ENCODE results near the gene RASA4.
"Not testable (repeated sequence)": the region's sequence is repeated elsewhere in the genome, so short reads cannot be mapped to it uniquely, and the experiment has no call there.

RASA4 gene

DNA sequence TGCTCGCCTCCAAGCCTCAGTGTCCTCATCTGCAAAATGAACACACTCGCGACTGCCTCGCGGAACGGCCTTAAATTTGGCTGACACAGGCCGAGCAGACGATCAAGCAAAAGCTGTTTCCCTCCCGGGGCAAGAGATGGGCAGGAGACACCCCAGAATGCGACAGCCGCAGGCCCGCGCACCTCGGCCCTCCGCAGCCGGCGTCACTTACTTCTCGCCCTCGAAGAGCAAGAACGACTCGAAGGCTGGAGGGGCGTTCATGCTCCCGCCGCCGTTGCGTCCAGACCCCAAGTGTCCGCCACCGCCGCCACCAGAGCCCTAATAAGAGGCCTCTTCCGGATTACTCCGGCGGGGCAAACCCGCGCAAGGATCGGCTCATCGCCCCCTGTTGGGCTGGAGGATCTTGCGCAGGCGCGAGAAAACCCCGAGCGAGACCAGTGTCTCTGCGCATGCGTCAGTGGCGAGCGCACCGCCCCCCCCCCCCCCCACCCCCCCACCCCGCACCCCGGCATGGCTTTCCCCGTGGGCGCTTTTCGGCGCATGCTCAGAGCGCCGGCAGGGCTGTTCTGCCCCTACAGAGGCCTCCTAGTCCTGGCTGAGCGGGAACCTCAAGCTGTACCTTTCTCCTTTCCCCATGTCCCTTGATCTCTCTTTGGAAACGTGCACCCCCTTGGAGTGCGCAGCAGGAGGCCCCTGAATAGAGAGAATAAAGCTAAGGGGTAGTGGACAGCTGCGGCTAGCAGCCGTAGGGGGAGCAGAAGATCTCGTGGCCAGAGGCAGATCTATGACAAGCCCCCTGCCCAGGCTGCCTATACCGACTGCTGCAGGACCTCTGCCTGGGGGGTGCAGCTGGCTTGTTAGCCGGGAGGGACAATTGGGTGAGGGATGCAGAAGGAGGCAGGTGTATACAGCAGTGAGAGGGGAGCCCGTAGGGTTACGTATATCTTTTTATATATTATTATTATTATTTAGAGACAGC lies 44.0 kb downstream of the RASA4 start, which contains the start of gene POLR2J3:
POLR2J3 (minus strand) TSS at position 323 of the 979 bp plus-strand sequence; CDS start at position 261, 62 bp downstream.
- H3K27me3 ChIP-seq (ENCODE audit: insufficient read depth, insufficient read length); H3K4me1 ChIP-seq (ENCODE audit: insufficient read depth, insufficient read length); H3K36me3 ChIP-seq (ENCODE audit: insufficient read depth, insufficient read length, low read length); H3K9me3 ChIP-seq (ENCODE audit: insufficient read depth, low read length): not testable (repeated sequence)
- peak within 1 kb of the TSS; percentile 62 for H3K4me3 ChIP-seq (ENCODE audit: insufficient read length, low read depth)
- DNase-seq (ENCODE audit: low read depth, low spot score): peak; percentile 81
- H3K9ac ChIP-seq (ENCODE audit: insufficient read length, low read depth): peak within 1 kb of the TSS; percentile 72

GRCh38 chr7:102568620-102569019 lies 47.9 kb downstream of the RASA4 start:
- H3K27me3 ChIP-seq (ENCODE audit: insufficient read depth, insufficient read length); H3K9me3 ChIP-seq (ENCODE audit: insufficient read depth, low read length); H3K4me3 ChIP-seq (ENCODE audit: insufficient read length, low read depth); DNase-seq (ENCODE audit: low read depth, low spot score); H3K36me3 ChIP-seq (ENCODE audit: insufficient read depth, insufficient read length, low read length); H3K4me1 ChIP-seq (ENCODE audit: insufficient read depth, insufficient read length); H3K9ac ChIP-seq (ENCODE audit: insufficient read length, low read depth): not testable (repeated sequence)

GRCh38 chr7:102550808-102551422 lies 65.6 kb downstream of the RASA4 start, which contains the start of gene SPDYE2:
TSS of gene SPDYE2 (plus strand) at chr7:102551226. CDS start at chr7:102553256, 2,030 bp downstream.
- H3K4me3 ChIP-seq (ENCODE audit: insufficient read length, low read depth); H3K27me3 ChIP-seq (ENCODE audit: insufficient read depth, insufficient read length); H3K36me3 ChIP-seq (ENCODE audit: insufficient read depth, insufficient read length, low read length); DNase-seq (ENCODE audit: low read depth, low spot score); H3K9me3 ChIP-seq (ENCODE audit: insufficient read depth, low read length); H3K9ac ChIP-seq (ENCODE audit: insufficient read length, low read depth); H3K4me1 ChIP-seq (ENCODE audit: insufficient read depth, insufficient read length): not testable (repeated sequence)

- H3K27me3 ChIP-seq (ENCODE audit: insufficient read depth, insufficient read length); H3K4me1 ChIP-seq (ENCODE audit: insufficient read depth, insufficient read length); H3K9ac ChIP-seq (ENCODE audit: insufficient read length, low read depth): not testable (repeated sequence)
Observed at GRCh38 chr7:102546353-102546752, 70.2 kb downstream of the RASA4 start.

DNA sequence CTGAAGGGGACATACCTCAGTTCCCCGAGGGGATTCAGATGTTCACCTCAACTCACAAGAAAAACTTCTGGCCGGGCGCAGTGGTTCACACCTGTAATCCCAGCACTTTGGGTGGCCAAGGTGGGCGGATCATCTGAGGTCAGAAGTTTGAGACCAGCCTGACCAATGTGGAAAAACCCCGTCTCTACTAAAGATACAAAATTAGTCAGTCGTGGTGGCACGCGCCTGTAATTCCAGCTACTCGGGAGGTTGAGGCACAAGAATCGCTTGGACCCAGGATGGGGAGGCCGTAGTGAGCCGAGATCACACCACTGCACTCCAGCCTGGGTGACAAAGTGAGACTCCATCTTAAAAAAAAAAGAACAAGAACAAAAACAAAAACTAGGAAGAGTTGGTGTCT lies 71.3 kb downstream of the RASA4 start:
- not testable (repeated sequence) for DNase-seq (ENCODE audit: low read depth, low spot score); H3K4me3 ChIP-seq (ENCODE audit: insufficient read length, low read depth); H3K9ac ChIP-seq (ENCODE audit: insufficient read length, low read depth); H3K36me3 ChIP-seq (ENCODE audit: insufficient read depth, insufficient read length, low read length); H3K4me1 ChIP-seq (ENCODE audit: insufficient read depth, insufficient read length); H3K9me3 ChIP-seq (ENCODE audit: insufficient read depth, low read length); H3K27me3 ChIP-seq (ENCODE audit: insufficient read depth, insufficient read length)

More at GRCh38 chr7:102546353-102546752, 70.2 kb downstream of the RASA4 start:
- not testable (repeated sequence) for DNase-seq (ENCODE audit: low read depth, low spot score); H3K9me3 ChIP-seq (ENCODE audit: insufficient read depth, low read length); H3K4me3 ChIP-seq (ENCODE audit: insufficient read length, low read depth); H3K36me3 ChIP-seq (ENCODE audit: insufficient read depth, insufficient read length, low read length)

DNA sequence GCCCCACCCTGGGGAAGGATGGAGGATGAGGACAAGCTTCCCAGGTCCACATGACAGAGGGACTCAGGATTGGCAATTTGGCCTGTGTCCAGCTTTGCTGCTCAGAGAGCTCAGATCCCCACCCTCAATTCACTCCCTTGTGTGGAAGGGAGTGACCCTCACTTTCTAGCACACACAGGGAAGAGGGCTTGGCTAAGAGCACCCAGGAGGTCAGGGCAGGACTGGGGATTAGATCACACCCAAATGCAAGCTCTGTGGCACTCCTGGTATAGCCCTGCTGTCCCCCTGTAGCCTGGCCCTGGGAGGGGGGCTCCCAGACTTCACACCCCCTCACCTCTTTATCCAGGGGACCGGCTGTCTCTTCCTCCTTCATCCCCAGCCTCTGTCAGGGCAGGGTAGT lies 72.2 kb downstream of the RASA4 start:
- not testable (repeated sequence) for H3K27me3 ChIP-seq (ENCODE audit: insufficient read depth, insufficient read length); H3K36me3 ChIP-seq (ENCODE audit: insufficient read depth, insufficient read length, low read length); H3K4me3 ChIP-seq (ENCODE audit: insufficient read length, low read depth); H3K9me3 ChIP-seq (ENCODE audit: insufficient read depth, low read length); H3K9ac ChIP-seq (ENCODE audit: insufficient read length, low read depth); H3K4me1 ChIP-seq (ENCODE audit: insufficient read depth, insufficient read length); DNase-seq (ENCODE audit: low read depth, low spot score)

GRCh38 chr7:102543596-102543995 lies 73.0 kb downstream of the RASA4 start, which contains the start of gene UPK3BL2:
TSS of gene UPK3BL2 (minus strand) at chr7:102543696. CDS start at chr7:102543636, 60 bp downstream.
- H3K36me3 ChIP-seq (ENCODE audit: insufficient read depth, insufficient read length, low read length): not testable (repeated sequence)

DNA sequence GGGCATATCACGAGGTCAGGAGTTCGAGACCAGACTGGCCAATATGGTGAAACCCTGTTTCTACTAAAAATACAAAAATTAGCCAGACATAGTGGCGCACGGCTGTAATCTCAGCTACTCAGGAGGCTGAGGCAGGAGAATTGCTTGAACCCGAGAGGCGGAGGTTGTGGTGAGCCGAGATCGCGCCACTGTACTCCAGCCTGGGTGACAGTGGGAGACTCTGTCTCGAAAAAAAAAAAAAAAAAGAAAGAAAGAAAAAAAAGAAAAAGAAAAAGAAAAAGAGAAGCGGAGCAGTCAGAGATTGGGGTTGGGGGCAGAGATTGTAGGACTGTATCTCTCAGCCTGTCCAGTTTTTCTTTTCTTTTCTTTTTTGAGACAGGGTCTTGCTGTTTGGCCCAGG lies 73.8 kb downstream of the RASA4 start:
- not testable (repeated sequence) for DNase-seq (ENCODE audit: low read depth, low spot score); H3K9ac ChIP-seq (ENCODE audit: insufficient read length, low read depth); H3K9me3 ChIP-seq (ENCODE audit: insufficient read depth, low read length); H3K4me1 ChIP-seq (ENCODE audit: insufficient read depth, insufficient read length); H3K4me3 ChIP-seq (ENCODE audit: insufficient read length, low read depth); H3K27me3 ChIP-seq (ENCODE audit: insufficient read depth, insufficient read length); H3K36me3 ChIP-seq (ENCODE audit: insufficient read depth, insufficient read length, low read length)

More at GRCh38 chr7:102543596-102543995, 73.0 kb downstream of the RASA4 start, which contains the start of gene UPK3BL2:
- not testable (repeated sequence) for H3K27me3 ChIP-seq (ENCODE audit: insufficient read depth, insufficient read length); H3K4me3 ChIP-seq (ENCODE audit: insufficient read length, low read depth); DNase-seq (ENCODE audit: low read depth, low spot score); H3K9ac ChIP-seq (ENCODE audit: insufficient read length, low read depth); H3K9me3 ChIP-seq (ENCODE audit: insufficient read depth, low read length); H3K4me1 ChIP-seq (ENCODE audit: insufficient read depth, insufficient read length)

DNA sequence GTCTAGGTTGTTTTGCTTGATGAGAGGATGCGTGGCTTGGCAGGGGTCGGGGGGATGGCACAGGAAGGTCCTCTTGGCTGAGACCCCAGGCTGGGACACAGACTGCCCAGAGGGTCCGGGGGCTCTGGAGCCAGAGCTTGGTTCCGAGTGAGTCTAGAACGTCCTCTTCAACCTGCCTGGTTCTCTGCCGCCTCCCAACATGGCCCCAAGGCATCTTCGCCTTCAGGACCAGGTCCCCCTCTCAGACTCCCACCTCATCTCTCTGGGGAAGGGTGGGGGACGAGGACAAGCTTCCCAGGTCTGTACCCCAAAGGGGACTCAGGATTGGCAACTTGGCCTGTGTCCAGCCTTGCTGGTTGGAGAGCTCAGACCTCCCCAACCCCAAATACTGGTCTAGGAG lies 74.5 kb downstream of the RASA4 start:
- DNase-seq (ENCODE audit: low read depth, low spot score); H3K4me1 ChIP-seq (ENCODE audit: insufficient read depth, insufficient read length); H3K4me3 ChIP-seq (ENCODE audit: insufficient read length, low read depth); H3K9ac ChIP-seq (ENCODE audit: insufficient read length, low read depth); H3K27me3 ChIP-seq (ENCODE audit: insufficient read depth, insufficient read length); H3K36me3 ChIP-seq (ENCODE audit: insufficient read depth, insufficient read length, low read length); H3K9me3 ChIP-seq (ENCODE audit: insufficient read depth, low read length): not testable (repeated sequence)

DNA sequence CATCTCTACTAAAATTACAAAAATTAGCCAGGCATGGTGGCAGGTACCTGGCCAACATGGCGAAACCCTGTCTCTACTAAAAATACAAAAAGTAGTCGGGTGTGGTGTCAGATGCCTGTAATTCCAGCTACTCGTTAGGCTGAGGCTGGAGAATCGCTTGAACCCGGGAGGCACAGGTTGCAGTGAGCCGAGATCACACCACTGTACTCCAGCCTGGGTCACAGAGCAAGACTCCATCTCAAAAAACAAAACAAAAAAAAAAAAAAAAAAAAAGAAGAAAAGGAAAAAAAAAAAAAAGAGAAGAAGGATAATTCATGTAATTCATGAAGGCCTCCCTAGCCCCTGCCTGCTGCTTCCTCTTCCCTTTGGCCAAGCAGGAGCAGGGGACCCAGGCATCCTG lies 76.0 kb downstream of the RASA4 start:
- not testable (repeated sequence) for H3K36me3 ChIP-seq (ENCODE audit: insufficient read depth, insufficient read length, low read length); H3K9ac ChIP-seq (ENCODE audit: insufficient read length, low read depth); H3K4me1 ChIP-seq (ENCODE audit: insufficient read depth, insufficient read length); DNase-seq (ENCODE audit: low read depth, low spot score); H3K27me3 ChIP-seq (ENCODE audit: insufficient read depth, insufficient read length); H3K9me3 ChIP-seq (ENCODE audit: insufficient read depth, low read length); H3K4me3 ChIP-seq (ENCODE audit: insufficient read length, low read depth)

DNA sequence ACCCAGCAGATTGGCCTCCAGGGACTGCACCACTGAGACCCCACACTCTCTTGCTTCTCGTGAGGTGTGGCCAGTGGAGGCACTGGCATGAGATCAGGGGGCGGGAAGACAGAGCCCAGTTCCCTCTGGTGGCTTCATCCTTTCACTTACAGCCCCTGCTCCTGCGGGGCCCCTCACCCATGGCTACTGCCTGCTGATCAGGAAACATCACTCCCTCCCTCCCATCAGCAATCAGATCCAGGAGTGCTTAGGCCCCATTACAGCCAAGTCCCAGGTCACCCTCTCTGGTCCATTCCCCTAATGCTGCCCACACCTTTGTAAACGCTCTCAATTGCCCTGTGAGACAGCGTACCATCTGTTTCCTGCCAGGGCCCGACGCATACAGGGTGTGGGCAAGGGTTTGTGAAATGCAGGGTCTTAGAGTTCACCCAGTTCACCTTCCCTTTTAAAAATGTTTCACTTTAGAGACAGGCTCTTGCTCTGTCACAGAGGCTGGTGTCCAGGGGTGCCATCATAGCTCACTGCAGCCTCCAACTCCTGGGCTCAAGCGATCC lies 81.4 kb downstream of the RASA4 start:
- not testable (repeated sequence) for H3K9me3 ChIP-seq (ENCODE audit: insufficient read depth, low read length); DNase-seq (ENCODE audit: low read depth, low spot score); H3K4me3 ChIP-seq (ENCODE audit: insufficient read length, low read depth); H3K27me3 ChIP-seq (ENCODE audit: insufficient read depth, insufficient read length); H3K9ac ChIP-seq (ENCODE audit: insufficient read length, low read depth); H3K36me3 ChIP-seq (ENCODE audit: insufficient read depth, insufficient read length, low read length); H3K4me1 ChIP-seq (ENCODE audit: insufficient read depth, insufficient read length)
